HepG2 (cell line): ENCODE measurements around the gene RBP7. TPM values are rescaled to one million over a fixed set of nuclear protein-coding genes. Genes with fewer than 3 reads are reported as not detected.

Experiments used
- ATF7 ChIP-seq, 2 experiments: fragments of 450-650 bp in 1 of 2; sonication (generic) in 1 of 2; formaldehyde crosslinking in 1 of 2; IDR thresholded peaks; 2 replicates each; pipeline versions ENCODE4 v1.4.0 to v1.6.1; 2016 to 2020; ENCODE audit warnings: antibody characterized with exemption in 1 of 2, mild to moderate bottlenecking in 1 of 2, missing genetic modification reagents in 1 of 2
- CBX2 ChIP-seq, 2 experiments: fragments of 200-600 bp in 1 of 2; sonication (generic); formaldehyde crosslinking in 1 of 2; IDR thresholded peaks; 2 replicates each; pipeline versions ENCODE4 v1.7.0 to v1.8.1; 2018 to 2022; ENCODE audit warnings: low read depth in 2 of 2, low read length in 1 of 2, mild to moderate bottlenecking in 1 of 2, missing genetic modification reagents in 1 of 2
- CBX5 ChIP-seq: sonication (generic); formaldehyde crosslinking; IDR thresholded peaks from 2 replicates; pipeline ENCODE4 v1.4.0; 2020; ENCODE audit warnings: missing genetic modification reagents, borderline replicate concordance
- CEBPB ChIP-seq: IDR thresholded peaks from 2 replicates; pipeline ENCODE4 v1.6.1; 2011; ENCODE audit warnings: low read depth, low read length, improper control_type of control experiment, borderline replicate concordance
- DNMT1 ChIP-seq: sonication (generic); formaldehyde crosslinking; IDR thresholded peaks from 2 replicates; pipeline ENCODE4 v1.5.1; 2020; ENCODE audit warnings: mild to moderate bottlenecking, missing genetic modification reagents
- EED ChIP-seq: sonication (generic); formaldehyde crosslinking; IDR thresholded peaks from 2 replicates; pipeline ENCODE4 v1.5.0; 2020; ENCODE audit warnings: mild to moderate bottlenecking, missing genetic modification reagents
- ERF ChIP-seq: IDR thresholded peaks from 2 replicates; pipeline ENCODE4 v1.6.1; 2018; ENCODE audit warnings: missing biosample characterization, missing genetic modification reagents
- FOSL1 ChIP-seq: sonication (generic); formaldehyde crosslinking; IDR thresholded peaks from 2 replicates; pipeline ENCODE4 v1.9.0; 2021; ENCODE audit warnings: missing genetic modification reagents, borderline replicate concordance
- FOXK1 ChIP-seq: sonication (generic); formaldehyde crosslinking; IDR thresholded peaks from 2 replicates; pipeline ENCODE4 v1.4.0; 2020; ENCODE audit warnings: low read depth, missing genetic modification reagents, borderline replicate concordance
- MBD4 ChIP-seq: IDR thresholded peaks from 2 replicates; pipeline ENCODE4 v1.6.1; 2012; ENCODE audit warnings: low read length, inconsistent platforms, borderline replicate concordance
- MTF2 ChIP-seq: sonication (generic); formaldehyde crosslinking; IDR thresholded peaks from 2 replicates; pipeline ENCODE4 v1.5.0; 2020; ENCODE audit warnings: missing genetic modification reagents, borderline replicate concordance
- ZNF430 ChIP-seq: sonication (generic); formaldehyde crosslinking; IDR thresholded peaks from 2 replicates; pipeline ENCODE4 v1.9.0; 2021; ENCODE audit warnings: mild to moderate bottlenecking, missing genetic modification reagents
- ZNF652 ChIP-seq: IDR thresholded peaks from 2 replicates; pipeline ENCODE4 v1.6.1; 2016; ENCODE audit warnings: low read depth, borderline replicate concordance
- ZSCAN20 ChIP-seq: sonication (generic); formaldehyde crosslinking; IDR thresholded peaks from 2 replicates; pipeline ENCODE4 v1.4.0; 2020; ENCODE audit warnings: missing genetic modification reagents, mild to moderate bottlenecking, borderline replicate concordance
- polyA plus RNA-seq, 8 experiments: library from polyadenylated mRNA; depleted of rRNA in 3 of 8; stranded (reverse) in 7 of 8; unstranded in 1 of 8; fragments of >200 nt; fragmentation: Illumina TruSeq in 4 of 8; extraction: Trizol in 4 of 8; gene quantifications; 2 replicates each; pipeline versions ENCODE4 v1.2.1 to v1.2.3, GENCODE V29; 2011 to 2016; ENCODE audit warnings: low read depth in 4 of 8, missing spikeins in 1 of 8, mixed read lengths in 1 of 8; ENCODE audit not compliant: insufficient read depth in 1 of 8
- total RNA-seq, 5 experiments: library from RNA; depleted of rRNA; stranded (reverse); fragments of >200 nt; fragmentation: Illumina TruSeq; extraction: Trizol; gene quantifications; 2 replicates each; pipeline ENCODE4 v1.2.3, GENCODE V29; 2016; ENCODE audit warnings: low read depth in 1 of 5
- TF ChIP-seq, protein P1 (sequence below): sonication (generic); formaldehyde crosslinking; IDR thresholded peaks from 2 replicates; pipeline ENCODE4 v1.4.0; 2020; ENCODE audit warnings: missing genetic modification reagents
- TF ChIP-seq, protein P2 (sequence below): sonication (generic); formaldehyde crosslinking; IDR thresholded peaks from 2 replicates; pipeline ENCODE4 v1.5.0; 2020; ENCODE audit warnings: missing genetic modification reagents
- TF ChIP-seq, protein P3 (sequence below): IDR thresholded peaks from 2 replicates; pipeline ENCODE4 v1.6.1; 2016; ENCODE audit warnings: missing compliant biosample characterization, missing genetic modification reagents, borderline replicate concordance
- TF ChIP-seq, protein P4 (sequence below): sonication (generic); formaldehyde crosslinking; IDR thresholded peaks from 2 replicates; pipeline ENCODE4 v1.5.1; 2020; ENCODE audit warnings: mild to moderate bottlenecking, missing genetic modification reagents
- TF ChIP-seq, protein P5 (sequence below): IDR thresholded peaks from 2 replicates; pipeline ENCODE4 v1.6.1; 2012; ENCODE audit warnings: inconsistent platforms
- TF ChIP-seq, protein P6 (sequence below): sonication (generic); formaldehyde crosslinking; IDR thresholded peaks from 2 replicates; pipeline ENCODE4 v1.5.0; 2020; ENCODE audit warnings: mild to moderate bottlenecking, missing genetic modification reagents

RBP7 gene
- total and polyA plus RNA-seq, 2 of the 13 experiments (the other 11 are each of a cell fraction or from before 2014, with no cell fraction given): 1.6 to 2.0 TPM

DNA sequence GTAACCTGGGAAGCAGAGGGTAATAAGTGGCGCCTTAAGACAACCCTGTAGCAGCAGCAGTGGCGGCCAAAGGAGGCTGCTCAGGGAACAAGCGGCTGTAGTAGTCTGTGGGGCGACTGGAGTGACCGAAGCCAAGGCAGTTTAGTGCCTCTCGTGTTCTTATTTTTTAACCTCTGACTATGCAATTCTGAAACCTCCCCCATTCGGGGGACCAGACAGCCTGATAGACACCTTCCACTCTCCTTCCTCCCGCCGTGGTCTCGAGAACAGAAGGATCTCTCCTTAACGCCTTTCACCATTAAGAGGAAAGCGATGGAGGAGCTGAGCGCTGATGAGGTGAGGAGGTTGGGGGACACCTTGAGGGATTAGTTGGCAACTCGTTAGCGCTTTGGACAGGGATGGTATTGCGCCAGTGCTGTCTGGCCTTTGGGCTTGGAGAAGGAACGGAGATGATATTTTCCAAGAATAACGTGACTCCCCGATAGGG is 36.4 kb downstream of the RBP7 start (continued):
- TF ChIP-seq ZNF652 (CRISPR knock-in tag) (no peak), ERF (CRISPR knock-in tag) (no peak), FOSL1 (CRISPR knock-in tag) (no peak), EED (CRISPR knock-in tag) (0 out of 2 replicates have a peak, but pooled peaks have one; percentile 29), CEBPB (peak; percentile 49; the same call in 1 of the 2 replicates), ATF7 (IDR thresholded peaks at IDR 0.05) (no peak), ATF7 (CRISPR knock-in tag; IDR thresholded peaks at IDR 0.05) (no peak), CBX2 (IDR thresholded peaks at IDR 0.05; ENCODE audit: low read depth, low read length) (no peak), CBX2 (CRISPR knock-in tag; IDR thresholded peaks at IDR 0.05; ENCODE audit: low read depth) (no peak), ZNF430 (CRISPR knock-in tag) (no peak), MBD4 (no peak), CBX5 (CRISPR knock-in tag) (no peak), ZSCAN20 (CRISPR knock-in tag) (no peak), MTF2 (no peak), DNMT1 (CRISPR knock-in tag) (no peak), FOXK1 (no peak)
- TF ChIP-seq, protein P1, sequence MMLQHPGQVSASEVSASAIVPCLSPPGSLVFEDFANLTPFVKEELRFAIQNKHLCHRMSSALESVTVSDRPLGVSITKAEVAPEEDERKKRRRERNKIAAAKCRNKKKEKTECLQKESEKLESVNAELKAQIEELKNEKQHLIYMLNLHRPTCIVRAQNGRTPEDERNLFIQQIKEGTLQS (CRISPR knock-in tag): no peak
- TF ChIP-seq, protein P2, sequence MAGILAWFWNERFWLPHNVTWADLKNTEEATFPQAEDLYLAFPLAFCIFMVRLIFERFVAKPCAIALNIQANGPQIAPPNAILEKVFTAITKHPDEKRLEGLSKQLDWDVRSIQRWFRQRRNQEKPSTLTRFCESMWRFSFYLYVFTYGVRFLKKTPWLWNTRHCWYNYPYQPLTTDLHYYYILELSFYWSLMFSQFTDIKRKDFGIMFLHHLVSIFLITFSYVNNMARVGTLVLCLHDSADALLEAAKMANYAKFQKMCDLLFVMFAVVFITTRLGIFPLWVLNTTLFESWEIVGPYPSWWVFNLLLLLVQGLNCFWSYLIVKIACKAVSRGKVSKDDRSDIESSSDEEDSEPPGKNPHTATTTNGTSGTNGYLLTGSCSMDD (CRISPR knock-in tag): no peak
- TF ChIP-seq, protein P3, sequence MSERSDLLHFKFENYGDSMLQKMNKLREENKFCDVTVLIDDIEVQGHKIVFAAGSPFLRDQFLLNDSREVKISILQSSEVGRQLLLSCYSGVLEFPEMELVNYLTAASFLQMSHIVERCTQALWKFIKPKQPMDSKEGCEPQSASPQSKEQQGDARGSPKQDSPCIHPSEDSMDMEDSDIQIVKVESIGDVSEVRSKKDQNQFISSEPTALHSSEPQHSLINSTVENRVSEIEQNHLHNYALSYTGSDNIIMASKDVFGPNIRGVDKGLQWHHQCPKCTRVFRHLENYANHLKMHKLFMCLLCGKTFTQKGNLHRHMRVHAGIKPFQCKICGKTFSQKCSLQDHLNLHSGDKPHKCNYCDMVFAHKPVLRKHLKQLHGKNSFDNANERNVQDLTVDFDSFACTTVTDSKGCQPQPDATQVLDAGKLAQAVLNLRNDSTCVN (CRISPR knock-in tag): no peak
- TF ChIP-seq, protein P4, sequence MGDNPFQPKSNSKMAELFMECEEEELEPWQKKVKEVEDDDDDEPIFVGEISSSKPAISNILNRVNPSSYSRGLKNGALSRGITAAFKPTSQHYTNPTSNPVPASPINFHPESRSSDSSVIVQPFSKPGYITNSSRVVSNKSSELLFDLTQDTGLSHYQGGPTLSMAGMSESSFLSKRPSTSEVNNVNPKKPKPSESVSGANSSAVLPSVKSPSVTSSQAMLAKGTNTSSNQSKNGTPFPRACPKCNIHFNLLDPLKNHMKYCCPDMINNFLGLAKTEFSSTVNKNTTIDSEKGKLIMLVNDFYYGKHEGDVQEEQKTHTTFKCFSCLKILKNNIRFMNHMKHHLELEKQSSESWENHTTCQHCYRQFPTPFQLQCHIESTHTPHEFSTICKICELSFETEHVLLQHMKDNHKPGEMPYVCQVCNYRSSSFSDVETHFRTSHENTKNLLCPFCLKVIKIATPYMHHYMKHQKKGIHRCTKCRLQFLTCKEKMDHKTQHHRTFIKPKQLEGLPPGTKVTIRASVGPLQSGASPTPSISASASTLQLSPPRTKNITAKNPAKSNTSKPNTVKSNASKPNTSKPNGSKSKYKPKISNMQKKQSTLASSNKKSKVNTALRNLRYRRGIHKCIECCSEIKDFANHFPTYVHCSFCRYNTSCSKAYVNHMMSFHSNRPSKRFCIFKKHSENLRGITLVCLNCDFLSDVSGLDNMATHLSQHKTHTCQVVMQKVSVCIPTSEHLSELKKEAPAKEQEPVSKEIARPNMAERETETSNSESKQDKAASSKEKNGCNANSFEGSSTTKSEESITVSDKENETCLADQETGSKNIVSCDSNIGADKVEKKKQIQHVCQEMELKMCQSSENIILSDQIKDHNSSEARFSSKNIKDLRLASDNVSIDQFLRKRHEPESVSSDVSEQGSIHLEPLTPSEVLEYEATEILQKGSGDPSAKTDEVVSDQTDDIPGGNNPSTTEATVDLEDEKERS (CRISPR knock-in tag): no peak
- TF ChIP-seq, protein P5, sequence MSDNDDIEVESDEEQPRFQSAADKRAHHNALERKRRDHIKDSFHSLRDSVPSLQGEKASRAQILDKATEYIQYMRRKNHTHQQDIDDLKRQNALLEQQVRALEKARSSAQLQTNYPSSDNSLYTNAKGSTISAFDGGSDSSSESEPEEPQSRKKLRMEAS: no peak
- TF ChIP-seq, protein P6, sequence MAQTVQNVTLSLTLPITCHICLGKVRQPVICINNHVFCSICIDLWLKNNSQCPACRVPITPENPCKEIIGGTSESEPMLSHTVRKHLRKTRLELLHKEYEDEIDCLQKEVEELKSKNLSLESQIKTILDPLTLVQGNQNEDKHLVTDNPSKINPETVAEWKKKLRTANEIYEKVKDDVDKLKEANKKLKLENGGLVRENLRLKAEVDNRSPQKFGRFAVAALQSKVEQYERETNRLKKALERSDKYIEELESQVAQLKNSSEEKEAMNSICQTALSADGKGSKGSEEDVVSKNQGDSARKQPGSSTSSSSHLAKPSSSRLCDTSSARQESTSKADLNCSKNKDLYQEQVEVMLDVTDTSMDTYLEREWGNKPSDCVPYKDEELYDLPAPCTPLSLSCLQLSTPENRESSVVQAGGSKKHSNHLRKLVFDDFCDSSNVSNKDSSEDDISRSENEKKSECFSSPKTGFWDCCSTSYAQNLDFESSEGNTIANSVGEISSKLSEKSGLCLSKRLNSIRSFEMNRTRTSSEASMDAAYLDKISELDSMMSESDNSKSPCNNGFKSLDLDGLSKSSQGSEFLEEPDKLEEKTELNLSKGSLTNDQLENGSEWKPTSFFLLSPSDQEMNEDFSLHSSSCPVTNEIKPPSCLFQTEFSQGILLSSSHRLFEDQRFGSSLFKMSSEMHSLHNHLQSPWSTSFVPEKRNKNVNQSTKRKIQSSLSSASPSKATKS (CRISPR knock-in tag): no peak
